WTC11 (cell line): ENCODE data around the gene TMEM9. TPM values are rescaled to one million over a fixed set of nuclear protein-coding genes. Genes with fewer than 3 reads are reported as not detected.

Experiments
- ATAC-seq: fragments of 200-7000 bp; cut with Tn5 transposase; 2 replicates; pipeline ENCODE4 v1.10.0; 2021; ENCODE audit warnings: mild to moderate bottlenecking, moderate library complexity
- CTCF ChIA-PET: fragments of 300-600 bp; sonication (Branson Sonifier 250); formaldehyde crosslinking; loops from one replicate; lab custom pipeline; 2021; ENCODE audit warnings: antibody characterized with exemption; lab: Charles Lee
- POLR2A ChIA-PET: fragments of 350-600 bp; sonication (Branson Sonifier 250); formaldehyde crosslinking; loops from one replicate; lab custom pipeline; 2021; ENCODE audit warnings: antibody characterized with exemption; lab: Charles Lee
- DNase-seq: peaks from one replicate; pipeline ENCODE4 v3.0.0; 2021; ENCODE audit warnings: low spot score
- H3K27ac Mint-ChIP-seq: 2 replicates; pipeline ENCODE4 v1.8.0; 2021; ENCODE audit warnings: mixed read lengths
- H3K27me3 Mint-ChIP-seq: 2 replicates; pipeline ENCODE4 v1.8.0; 2021; ENCODE audit warnings: low read depth, mild to moderate bottlenecking, moderate library complexity, mixed read lengths
- H3K36me3 Mint-ChIP-seq: 2 replicates; pipeline ENCODE4 v1.8.0; 2021; ENCODE audit warnings: mixed read lengths
- H3K4me1 Mint-ChIP-seq: 2 replicates; pipeline ENCODE4 v1.8.0; 2022; ENCODE audit warnings: mixed read lengths
- H3K4me3 Mint-ChIP-seq: 2 replicates; pipeline ENCODE4 v1.8.0; 2021; ENCODE audit warnings: mild to moderate bottlenecking, moderate library complexity, mixed read lengths
- H3K9me3 Mint-ChIP-seq: 2 replicates; pipeline ENCODE4 v1.8.0; 2021; ENCODE audit warnings: mixed read lengths
- FOXP1 ChIP-seq: sonication (generic); formaldehyde crosslinking; IDR thresholded peaks from 2 replicates; pipeline ENCODE4 v1.8.0; 2022; ENCODE audit warnings: missing genetic modification reagents, mild to moderate bottlenecking, moderate library complexity, borderline replicate concordance
- KAT7 ChIP-seq: sonication (generic); formaldehyde crosslinking; IDR thresholded peaks from 2 replicates; pipeline ENCODE4 v1.8.1; 2023; ENCODE audit warnings: missing genetic modification reagents, mild to moderate bottlenecking, borderline replicate concordance
- MYBL2 ChIP-seq: sonication (generic); formaldehyde crosslinking; IDR thresholded peaks from 2 replicates; pipeline ENCODE4 v1.8.1; 2023; ENCODE audit warnings: mild to moderate bottlenecking, moderate library complexity, missing genetic modification reagents
- NFYB ChIP-seq: sonication (generic); formaldehyde crosslinking; conservative IDR thresholded peaks from 2 replicates; pipeline ENCODE4 v1.8.0; 2022; ENCODE audit warnings: low read depth, missing genetic modification reagents
- RORB ChIP-seq: fragments of 250-450 bp; sonication (Bioruptor Pico); IDR thresholded peaks from 2 replicates; pipeline ENCODE4 v1.9.0; 2021; ENCODE audit warnings: mild to moderate bottlenecking
- SMAD4 ChIP-seq: sonication (generic); formaldehyde crosslinking; IDR thresholded peaks from 2 replicates; pipeline ENCODE4 v1.8.0; 2022; ENCODE audit warnings: mild to moderate bottlenecking, missing genetic modification reagents
- ZNF121 ChIP-seq: sonication (generic); formaldehyde crosslinking; IDR thresholded peaks from 2 replicates; pipeline ENCODE4 v1.8.0; 2023; ENCODE audit warnings: missing genetic modification reagents
- ZNF138 ChIP-seq: sonication (generic); formaldehyde crosslinking; conservative IDR thresholded peaks from 2 replicates; pipeline ENCODE4 v1.8.1; 2022; ENCODE audit warnings: mild to moderate bottlenecking, moderate library complexity, missing genetic modification reagents
- ZNF232 ChIP-seq: sonication (generic); formaldehyde crosslinking; IDR thresholded peaks from 2 replicates; pipeline ENCODE4 v1.8.0; 2022; ENCODE audit warnings: mild to moderate bottlenecking, missing genetic modification reagents
- ZNF671 ChIP-seq: fragments of 250-450 bp; sonication (Bioruptor Pico); IDR thresholded peaks from 2 replicates; pipeline ENCODE4 v1.8.0; 2021; ENCODE audit warnings: mild to moderate bottlenecking
- total RNA-seq: library from RNA; stranded (reverse); gene quantifications from 3 replicates; pipeline ENCODE4 v1.2.3, GENCODE V29; 2021
- TF ChIP-seq, protein P1 (sequence below): sonication (generic); formaldehyde crosslinking; IDR thresholded peaks from 2 replicates; pipeline ENCODE4 v1.8.1; 2023; ENCODE audit warnings: mild to moderate bottlenecking, missing genetic modification reagents, moderate library complexity
- TF ChIP-seq, protein P2 (sequence below): sonication (generic); formaldehyde crosslinking; IDR thresholded peaks from 2 replicates; pipeline ENCODE4 v1.8.1; 2022; ENCODE audit warnings: mild to moderate bottlenecking, moderate library complexity, missing genetic modification reagents
- TF ChIP-seq, protein P3 (sequence below): fragments of 250-450 bp; sonication (Bioruptor Pico); IDR thresholded peaks from 2 replicates; pipeline ENCODE4 v1.9.0; 2021; ENCODE audit warnings: mild to moderate bottlenecking, borderline replicate concordance
- TF ChIP-seq, protein P4 (sequence below): sonication (generic); formaldehyde crosslinking; IDR thresholded peaks from 2 replicates; pipeline ENCODE4 v1.8.0; 2022; ENCODE audit warnings: mild to moderate bottlenecking, missing genetic modification reagents
- TF ChIP-seq, protein P5 (sequence below): sonication (generic); formaldehyde crosslinking; conservative IDR thresholded peaks from 2 replicates; pipeline ENCODE4 v1.8.1; 2023; ENCODE audit warnings: mild to moderate bottlenecking, low read depth, missing genetic modification reagents, moderate library complexity
- TF ChIP-seq, protein P6 (sequence below): sonication (generic); formaldehyde crosslinking; IDR thresholded peaks from 2 replicates; pipeline ENCODE4 v1.8.1; 2023; ENCODE audit warnings: mild to moderate bottlenecking, missing genetic modification reagents, borderline replicate concordance
- TF ChIP-seq, protein P7 (sequence below): fragments of 250-450 bp; sonication (Bioruptor Pico); IDR thresholded peaks from 2 replicates; pipeline ENCODE4 v1.9.0; 2021; ENCODE audit warnings: mild to moderate bottlenecking
- TF ChIP-seq, protein P8 (sequence below): sonication (generic); formaldehyde crosslinking; IDR thresholded peaks from 2 replicates; pipeline ENCODE4 v1.8.1; 2022; ENCODE audit warnings: low read depth, missing genetic modification reagents, borderline replicate concordance

Gene TMEM9
- total RNA-seq, 1 experiment from 2014 or later, result 97.5 TPM

DNA sequence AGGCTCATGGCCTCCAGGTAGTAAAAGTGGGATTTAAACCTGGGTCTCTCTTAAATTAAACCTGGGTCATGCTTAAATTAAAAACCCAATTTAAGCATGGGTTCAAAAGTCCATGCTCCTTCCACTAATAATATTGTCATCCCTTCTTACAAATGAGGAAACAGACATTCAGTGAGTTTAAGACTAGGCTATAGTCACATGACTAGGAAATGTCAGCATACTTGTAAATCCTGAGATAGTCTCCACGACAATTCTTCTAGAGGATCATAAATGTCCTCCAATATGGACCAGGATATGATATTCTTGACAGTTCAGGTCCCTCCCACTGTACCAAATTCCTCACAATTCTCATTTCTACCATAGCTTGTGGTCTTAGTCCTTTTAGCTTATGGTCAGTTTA is 25.9 kb upstream of the TMEM9 start:
- peaks cover 6% of the 10 kb centered on the region for H3K36me3 Mint-ChIP-seq
- H3K4me1 Mint-ChIP-seq, result peaks cover 13% of the 10 kb centered on the region
- POLR2A ChIA-PET, result no interaction called here
- CTCF ChIA-PET, result no interaction called here
- no peak overlapping the region for H3K4me3 Mint-ChIP-seq
- H3K9me3 Mint-ChIP-seq, result peaks cover 15% of the 10 kb centered on the region
- H3K27ac Mint-ChIP-seq, result no peak overlapping the region
- peaks cover 14% of the 10 kb centered on the region for H3K27me3 Mint-ChIP-seq
- ATAC-seq, result no peak
- DNase-seq, result no peak
- TF ChIP-seq, protein P1, sequence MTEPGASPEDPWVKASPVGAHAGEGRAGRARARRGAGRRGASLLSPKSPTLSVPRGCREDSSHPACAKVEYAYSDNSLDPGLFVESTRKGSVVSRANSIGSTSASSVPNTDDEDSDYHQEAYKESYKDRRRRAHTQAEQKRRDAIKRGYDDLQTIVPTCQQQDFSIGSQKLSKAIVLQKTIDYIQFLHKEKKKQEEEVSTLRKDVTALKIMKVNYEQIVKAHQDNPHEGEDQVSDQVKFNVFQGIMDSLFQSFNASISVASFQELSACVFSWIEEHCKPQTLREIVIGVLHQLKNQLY (CRISPR knock-in tag), result no peak
- TF ChIP-seq, protein P2, sequence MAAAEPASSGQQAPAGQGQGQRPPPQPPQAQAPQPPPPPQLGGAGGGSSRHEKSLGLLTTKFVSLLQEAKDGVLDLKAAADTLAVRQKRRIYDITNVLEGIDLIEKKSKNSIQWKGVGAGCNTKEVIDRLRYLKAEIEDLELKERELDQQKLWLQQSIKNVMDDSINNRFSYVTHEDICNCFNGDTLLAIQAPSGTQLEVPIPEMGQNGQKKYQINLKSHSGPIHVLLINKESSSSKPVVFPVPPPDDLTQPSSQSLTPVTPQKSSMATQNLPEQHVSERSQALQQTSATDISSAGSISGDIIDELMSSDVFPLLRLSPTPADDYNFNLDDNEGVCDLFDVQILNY (CRISPR knock-in tag), result no peak
- TF ChIP-seq ZNF232 (CRISPR knock-in tag) (no peak), ZNF121 (CRISPR knock-in tag) (no peak), RORB (CRISPR knock-in tag) (no peak), KAT7 (CRISPR knock-in tag) (no peak), SMAD4 (CRISPR knock-in tag) (no peak), MYBL2 (no peak), NFYB (CRISPR knock-in tag) (no peak), ZNF138 (CRISPR knock-in tag) (no peak), ZNF671 (CRISPR knock-in tag) (no peak), FOXP1 (CRISPR knock-in tag) (no peak)
- TF ChIP-seq, protein P3, sequence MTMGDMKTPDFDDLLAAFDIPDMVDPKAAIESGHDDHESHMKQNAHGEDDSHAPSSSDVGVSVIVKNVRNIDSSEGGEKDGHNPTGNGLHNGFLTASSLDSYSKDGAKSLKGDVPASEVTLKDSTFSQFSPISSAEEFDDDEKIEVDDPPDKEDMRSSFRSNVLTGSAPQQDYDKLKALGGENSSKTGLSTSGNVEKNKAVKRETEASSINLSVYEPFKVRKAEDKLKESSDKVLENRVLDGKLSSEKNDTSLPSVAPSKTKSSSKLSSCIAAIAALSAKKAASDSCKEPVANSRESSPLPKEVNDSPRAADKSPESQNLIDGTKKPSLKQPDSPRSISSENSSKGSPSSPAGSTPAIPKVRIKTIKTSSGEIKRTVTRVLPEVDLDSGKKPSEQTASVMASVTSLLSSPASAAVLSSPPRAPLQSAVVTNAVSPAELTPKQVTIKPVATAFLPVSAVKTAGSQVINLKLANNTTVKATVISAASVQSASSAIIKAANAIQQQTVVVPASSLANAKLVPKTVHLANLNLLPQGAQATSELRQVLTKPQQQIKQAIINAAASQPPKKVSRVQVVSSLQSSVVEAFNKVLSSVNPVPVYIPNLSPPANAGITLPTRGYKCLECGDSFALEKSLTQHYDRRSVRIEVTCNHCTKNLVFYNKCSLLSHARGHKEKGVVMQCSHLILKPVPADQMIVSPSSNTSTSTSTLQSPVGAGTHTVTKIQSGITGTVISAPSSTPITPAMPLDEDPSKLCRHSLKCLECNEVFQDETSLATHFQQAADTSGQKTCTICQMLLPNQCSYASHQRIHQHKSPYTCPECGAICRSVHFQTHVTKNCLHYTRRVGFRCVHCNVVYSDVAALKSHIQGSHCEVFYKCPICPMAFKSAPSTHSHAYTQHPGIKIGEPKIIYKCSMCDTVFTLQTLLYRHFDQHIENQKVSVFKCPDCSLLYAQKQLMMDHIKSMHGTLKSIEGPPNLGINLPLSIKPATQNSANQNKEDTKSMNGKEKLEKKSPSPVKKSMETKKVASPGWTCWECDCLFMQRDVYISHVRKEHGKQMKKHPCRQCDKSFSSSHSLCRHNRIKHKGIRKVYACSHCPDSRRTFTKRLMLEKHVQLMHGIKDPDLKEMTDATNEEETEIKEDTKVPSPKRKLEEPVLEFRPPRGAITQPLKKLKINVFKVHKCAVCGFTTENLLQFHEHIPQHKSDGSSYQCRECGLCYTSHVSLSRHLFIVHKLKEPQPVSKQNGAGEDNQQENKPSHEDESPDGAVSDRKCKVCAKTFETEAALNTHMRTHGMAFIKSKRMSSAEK, result no peak
- TF ChIP-seq, protein P4, sequence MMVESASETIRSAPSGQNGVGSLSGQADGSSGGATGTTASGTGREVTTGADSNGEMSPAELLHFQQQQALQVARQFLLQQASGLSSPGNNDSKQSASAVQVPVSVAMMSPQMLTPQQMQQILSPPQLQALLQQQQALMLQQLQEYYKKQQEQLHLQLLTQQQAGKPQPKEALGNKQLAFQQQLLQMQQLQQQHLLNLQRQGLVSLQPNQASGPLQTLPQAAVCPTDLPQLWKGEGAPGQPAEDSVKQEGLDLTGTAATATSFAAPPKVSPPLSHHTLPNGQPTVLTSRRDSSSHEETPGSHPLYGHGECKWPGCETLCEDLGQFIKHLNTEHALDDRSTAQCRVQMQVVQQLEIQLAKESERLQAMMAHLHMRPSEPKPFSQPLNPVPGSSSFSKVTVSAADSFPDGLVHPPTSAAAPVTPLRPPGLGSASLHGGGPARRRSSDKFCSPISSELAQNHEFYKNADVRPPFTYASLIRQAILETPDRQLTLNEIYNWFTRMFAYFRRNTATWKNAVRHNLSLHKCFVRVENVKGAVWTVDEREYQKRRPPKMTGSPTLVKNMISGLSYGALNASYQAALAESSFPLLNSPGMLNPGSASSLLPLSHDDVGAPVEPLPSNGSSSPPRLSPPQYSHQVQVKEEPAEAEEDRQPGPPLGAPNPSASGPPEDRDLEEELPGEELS (CRISPR knock-in tag), result no peak
- TF ChIP-seq, protein P5, sequence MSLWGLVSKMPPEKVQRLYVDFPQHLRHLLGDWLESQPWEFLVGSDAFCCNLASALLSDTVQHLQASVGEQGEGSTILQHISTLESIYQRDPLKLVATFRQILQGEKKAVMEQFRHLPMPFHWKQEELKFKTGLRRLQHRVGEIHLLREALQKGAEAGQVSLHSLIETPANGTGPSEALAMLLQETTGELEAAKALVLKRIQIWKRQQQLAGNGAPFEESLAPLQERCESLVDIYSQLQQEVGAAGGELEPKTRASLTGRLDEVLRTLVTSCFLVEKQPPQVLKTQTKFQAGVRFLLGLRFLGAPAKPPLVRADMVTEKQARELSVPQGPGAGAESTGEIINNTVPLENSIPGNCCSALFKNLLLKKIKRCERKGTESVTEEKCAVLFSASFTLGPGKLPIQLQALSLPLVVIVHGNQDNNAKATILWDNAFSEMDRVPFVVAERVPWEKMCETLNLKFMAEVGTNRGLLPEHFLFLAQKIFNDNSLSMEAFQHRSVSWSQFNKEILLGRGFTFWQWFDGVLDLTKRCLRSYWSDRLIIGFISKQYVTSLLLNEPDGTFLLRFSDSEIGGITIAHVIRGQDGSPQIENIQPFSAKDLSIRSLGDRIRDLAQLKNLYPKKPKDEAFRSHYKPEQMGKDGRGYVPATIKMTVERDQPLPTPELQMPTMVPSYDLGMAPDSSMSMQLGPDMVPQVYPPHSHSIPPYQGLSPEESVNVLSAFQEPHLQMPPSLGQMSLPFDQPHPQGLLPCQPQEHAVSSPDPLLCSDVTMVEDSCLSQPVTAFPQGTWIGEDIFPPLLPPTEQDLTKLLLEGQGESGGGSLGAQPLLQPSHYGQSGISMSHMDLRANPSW, result no peak
- TF ChIP-seq, protein P6, sequence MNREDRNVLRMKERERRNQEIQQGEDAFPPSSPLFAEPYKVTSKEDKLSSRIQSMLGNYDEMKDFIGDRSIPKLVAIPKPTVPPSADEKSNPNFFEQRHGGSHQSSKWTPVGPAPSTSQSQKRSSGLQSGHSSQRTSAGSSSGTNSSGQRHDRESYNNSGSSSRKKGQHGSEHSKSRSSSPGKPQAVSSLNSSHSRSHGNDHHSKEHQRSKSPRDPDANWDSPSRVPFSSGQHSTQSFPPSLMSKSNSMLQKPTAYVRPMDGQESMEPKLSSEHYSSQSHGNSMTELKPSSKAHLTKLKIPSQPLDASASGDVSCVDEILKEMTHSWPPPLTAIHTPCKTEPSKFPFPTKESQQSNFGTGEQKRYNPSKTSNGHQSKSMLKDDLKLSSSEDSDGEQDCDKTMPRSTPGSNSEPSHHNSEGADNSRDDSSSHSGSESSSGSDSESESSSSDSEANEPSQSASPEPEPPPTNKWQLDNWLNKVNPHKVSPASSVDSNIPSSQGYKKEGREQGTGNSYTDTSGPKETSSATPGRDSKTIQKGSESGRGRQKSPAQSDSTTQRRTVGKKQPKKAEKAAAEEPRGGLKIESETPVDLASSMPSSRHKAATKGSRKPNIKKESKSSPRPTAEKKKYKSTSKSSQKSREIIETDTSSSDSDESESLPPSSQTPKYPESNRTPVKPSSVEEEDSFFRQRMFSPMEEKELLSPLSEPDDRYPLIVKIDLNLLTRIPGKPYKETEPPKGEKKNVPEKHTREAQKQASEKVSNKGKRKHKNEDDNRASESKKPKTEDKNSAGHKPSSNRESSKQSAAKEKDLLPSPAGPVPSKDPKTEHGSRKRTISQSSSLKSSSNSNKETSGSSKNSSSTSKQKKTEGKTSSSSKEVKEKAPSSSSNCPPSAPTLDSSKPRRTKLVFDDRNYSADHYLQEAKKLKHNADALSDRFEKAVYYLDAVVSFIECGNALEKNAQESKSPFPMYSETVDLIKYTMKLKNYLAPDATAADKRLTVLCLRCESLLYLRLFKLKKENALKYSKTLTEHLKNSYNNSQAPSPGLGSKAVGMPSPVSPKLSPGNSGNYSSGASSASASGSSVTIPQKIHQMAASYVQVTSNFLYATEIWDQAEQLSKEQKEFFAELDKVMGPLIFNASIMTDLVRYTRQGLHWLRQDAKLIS (CRISPR knock-in tag), result no peak
- TF ChIP-seq, protein P7, sequence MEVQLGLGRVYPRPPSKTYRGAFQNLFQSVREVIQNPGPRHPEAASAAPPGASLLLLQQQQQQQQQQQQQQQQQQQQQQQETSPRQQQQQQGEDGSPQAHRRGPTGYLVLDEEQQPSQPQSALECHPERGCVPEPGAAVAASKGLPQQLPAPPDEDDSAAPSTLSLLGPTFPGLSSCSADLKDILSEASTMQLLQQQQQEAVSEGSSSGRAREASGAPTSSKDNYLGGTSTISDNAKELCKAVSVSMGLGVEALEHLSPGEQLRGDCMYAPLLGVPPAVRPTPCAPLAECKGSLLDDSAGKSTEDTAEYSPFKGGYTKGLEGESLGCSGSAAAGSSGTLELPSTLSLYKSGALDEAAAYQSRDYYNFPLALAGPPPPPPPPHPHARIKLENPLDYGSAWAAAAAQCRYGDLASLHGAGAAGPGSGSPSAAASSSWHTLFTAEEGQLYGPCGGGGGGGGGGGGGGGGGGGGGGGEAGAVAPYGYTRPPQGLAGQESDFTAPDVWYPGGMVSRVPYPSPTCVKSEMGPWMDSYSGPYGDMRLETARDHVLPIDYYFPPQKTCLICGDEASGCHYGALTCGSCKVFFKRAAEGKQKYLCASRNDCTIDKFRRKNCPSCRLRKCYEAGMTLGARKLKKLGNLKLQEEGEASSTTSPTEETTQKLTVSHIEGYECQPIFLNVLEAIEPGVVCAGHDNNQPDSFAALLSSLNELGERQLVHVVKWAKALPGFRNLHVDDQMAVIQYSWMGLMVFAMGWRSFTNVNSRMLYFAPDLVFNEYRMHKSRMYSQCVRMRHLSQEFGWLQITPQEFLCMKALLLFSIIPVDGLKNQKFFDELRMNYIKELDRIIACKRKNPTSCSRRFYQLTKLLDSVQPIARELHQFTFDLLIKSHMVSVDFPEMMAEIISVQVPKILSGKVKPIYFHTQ (CRISPR knock-in tag), result no peak
- TF ChIP-seq, protein P8, sequence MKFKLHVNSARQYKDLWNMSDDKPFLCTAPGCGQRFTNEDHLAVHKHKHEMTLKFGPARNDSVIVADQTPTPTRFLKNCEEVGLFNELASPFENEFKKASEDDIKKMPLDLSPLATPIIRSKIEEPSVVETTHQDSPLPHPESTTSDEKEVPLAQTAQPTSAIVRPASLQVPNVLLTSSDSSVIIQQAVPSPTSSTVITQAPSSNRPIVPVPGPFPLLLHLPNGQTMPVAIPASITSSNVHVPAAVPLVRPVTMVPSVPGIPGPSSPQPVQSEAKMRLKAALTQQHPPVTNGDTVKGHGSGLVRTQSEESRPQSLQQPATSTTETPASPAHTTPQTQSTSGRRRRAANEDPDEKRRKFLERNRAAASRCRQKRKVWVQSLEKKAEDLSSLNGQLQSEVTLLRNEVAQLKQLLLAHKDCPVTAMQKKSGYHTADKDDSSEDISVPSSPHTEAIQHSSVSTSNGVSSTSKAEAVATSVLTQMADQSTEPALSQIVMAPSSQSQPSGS (CRISPR knock-in tag), result no peak
